HL-60/S4 (cell line): ENCODE results near the gene CBFA2T2.

Source experiments
- in situ Hi-C: fragments of 300-500 bp; cut with MboI; formaldehyde crosslinking; loops from 2 replicates; pipeline ENCODE4 v1.14.3; 2022; ENCODE audit warnings: low sequenced_read_pairs

The CBFA2T2 gene

GRCh38 chr20:33673410-33674293 lies 183.8 kb downstream of the CBFA2T2 start:
- in situ Hi-C loops = no loop called here

GRCh38 chr20:33674294-33675135 lies 184.6 kb downstream of the CBFA2T2 start, which contains the start of gene NECAB3:
NECAB3 (minus strand) TSS chr20:33674428; CDS start chr20:33674352, 76 bp downstream.
- in situ Hi-C loops = no loop called here

- in situ Hi-C loops = no loop called here
Measured at GRCh38 chr20:33675136-33675959, 185.5 kb downstream of the CBFA2T2 start.

- in situ Hi-C loops = no loop called here
Measured at GRCh38 chr20:33676121-33676520, 186.2 kb downstream of the CBFA2T2 start.

- in situ Hi-C loops = no loop called here
Measured at GRCh38 chr20:33676652-33677645, 187.1 kb downstream of the CBFA2T2 start.

- in situ Hi-C loops = no loop called here
Measured at GRCh38 chr20:33677991-33678702, 188.3 kb downstream of the CBFA2T2 start.

GRCh38 chr20:33679758-33680485 lies 190.0 kb downstream of the CBFA2T2 start:
- in situ Hi-C loops = no loop called here

GRCh38 chr20:33680686-33681085 lies 190.8 kb downstream of the CBFA2T2 start:
- in situ Hi-C loops = no loop called here

GRCh38 chr20:33681288-33681687 lies 191.4 kb downstream of the CBFA2T2 start:
- in situ Hi-C loops = no loop called here

GRCh38 chr20:33681728-33682353 lies 191.9 kb downstream of the CBFA2T2 start:
- in situ Hi-C loops = no loop called here

GRCh38 chr20:33684533-33685327 lies 194.8 kb downstream of the CBFA2T2 start:
- in situ Hi-C loops = no loop called here

- in situ Hi-C loops = no loop called here
Measured at GRCh38 chr20:33685328-33686099, 195.6 kb downstream of the CBFA2T2 start.

- in situ Hi-C loops = no loop called here
Measured at GRCh38 chr20:33686100-33686983, 196.4 kb downstream of the CBFA2T2 start, which contains the start of gene E2F1. E2F1 (minus strand) TSS chr20:33686385; CDS start chr20:33686264, 121 bp downstream.

- in situ Hi-C loops = no loop called here
Measured at GRCh38 chr20:33686984-33687366, 197.1 kb downstream of the CBFA2T2 start.

- in situ Hi-C loops = no loop called here
Measured at GRCh38 chr20:33687370-33687915, 197.5 kb downstream of the CBFA2T2 start.
